HepG2 (cell line): ENCODE data around the gene TMC8. TPM values are rescaled to one million over a fixed set of nuclear protein-coding genes. Genes with fewer than 3 reads are reported as not detected.

ENCODE experiments used
- ERF ChIP-seq: IDR thresholded peaks from 2 replicates; pipeline ENCODE4 v1.6.1; 2018; ENCODE audit warnings: missing biosample characterization, missing genetic modification reagents
- ESRRA ChIP-seq: sonication (generic); formaldehyde crosslinking; IDR thresholded peaks from 2 replicates; pipeline ENCODE4 v1.5.1; 2020; ENCODE audit warnings: mild to moderate bottlenecking, low read depth, missing genetic modification reagents
- GABPA ChIP-seq, 2 experiments: IDR thresholded peaks; 2 replicates each; pipeline ENCODE4 v1.6.1; 2011 to 2016; ENCODE audit warnings: low read depth in 2 of 2, low read length in 1 of 2, missing biosample characterization in 1 of 2, missing genetic modification characterization in 1 of 2
- GMEB1 ChIP-seq: sonication (generic); formaldehyde crosslinking; IDR thresholded peaks from 2 replicates; pipeline ENCODE4 v1.5.1; 2020; ENCODE audit warnings: missing genetic modification reagents, mild to moderate bottlenecking, borderline replicate concordance
- HNF4A ChIP-seq: sonication (generic); formaldehyde crosslinking; IDR thresholded peaks from 2 replicates; pipeline ENCODE4 v1.4.0; 2020; ENCODE audit warnings: missing genetic modification reagents
- IRF9 ChIP-seq: sonication (generic); formaldehyde crosslinking; IDR thresholded peaks from 2 replicates; pipeline ENCODE4 v1.8.0; 2022; ENCODE audit warnings: missing genetic modification reagents, mild to moderate bottlenecking, borderline replicate concordance
- KLF9 ChIP-seq: IDR thresholded peaks from 2 replicates; pipeline ENCODE4 v1.6.1; 2016; ENCODE audit warnings: low read depth
- KMT2B ChIP-seq: IDR thresholded peaks from 2 replicates; pipeline ENCODE4 v1.6.1; 2016; ENCODE audit warnings: missing genetic modification reagents, missing compliant biosample characterization
- LCORL ChIP-seq, 2 experiments: fragments of 450-650 bp in 1 of 2; sonication (generic) in 1 of 2; formaldehyde crosslinking in 1 of 2; IDR thresholded peaks; 2 replicates each; pipeline versions ENCODE4 v1.5.0 to v1.6.1; 2017 to 2020; ENCODE audit warnings: antibody characterized with exemption in 1 of 2, missing genetic modification reagents in 1 of 2
- MED1 ChIP-seq: sonication (generic); formaldehyde crosslinking; IDR thresholded peaks from 2 replicates; pipeline ENCODE4 v1.4.0; 2020; ENCODE audit warnings: missing genetic modification reagents
- MLX ChIP-seq: IDR thresholded peaks from 2 replicates; pipeline ENCODE4 v1.6.1; 2016
- MXI1 ChIP-seq: IDR thresholded peaks from 3 replicates; pipeline ENCODE4 v1.6.1; 2012; ENCODE audit warnings: low read depth, low read length, inconsistent platforms, borderline replicate concordance
- NR2F2 ChIP-seq: IDR thresholded peaks from 2 replicates; pipeline ENCODE4 v1.6.1; 2012; ENCODE audit warnings: low read depth, inconsistent platforms, borderline replicate concordance
- SMAD1 ChIP-seq: sonication (generic); formaldehyde crosslinking; IDR thresholded peaks from 2 replicates; pipeline ENCODE4 v1.4.0; 2020; ENCODE audit warnings: missing genetic modification reagents, low read depth, mild to moderate bottlenecking, borderline replicate concordance
- SNAPC2 ChIP-seq: sonication (generic); formaldehyde crosslinking; IDR thresholded peaks from 2 replicates; pipeline ENCODE4 v1.8.1; 2022; ENCODE audit warnings: mild to moderate bottlenecking, missing genetic modification reagents
- YEATS2 ChIP-seq: sonication (generic); formaldehyde crosslinking; IDR thresholded peaks from 2 replicates; pipeline ENCODE4 v1.4.0; 2020; ENCODE audit warnings: missing genetic modification reagents, borderline replicate concordance
- ZBTB43 ChIP-seq: sonication (generic); formaldehyde crosslinking; conservative IDR thresholded peaks from 2 replicates; pipeline ENCODE4 v1.4.0; 2020; ENCODE audit warnings: missing genetic modification reagents
- ZFP1 ChIP-seq: IDR thresholded peaks from 2 replicates; pipeline ENCODE4 v1.6.1; 2016
- ZFP37 ChIP-seq: sonication (generic); formaldehyde crosslinking; IDR thresholded peaks from 2 replicates; pipeline ENCODE4 v1.4.0; 2020; ENCODE audit warnings: missing genetic modification reagents, borderline replicate concordance
- ZFY ChIP-seq: sonication (generic); formaldehyde crosslinking; IDR thresholded peaks from 2 replicates; pipeline ENCODE4 v1.4.0; 2020; ENCODE audit warnings: missing genetic modification reagents
- ZNF256 ChIP-seq: sonication (generic); formaldehyde crosslinking; conservative IDR thresholded peaks from 2 replicates; pipeline ENCODE4 v1.4.0; 2020; ENCODE audit warnings: missing genetic modification reagents
- ZNF605 ChIP-seq: sonication (generic); formaldehyde crosslinking; IDR thresholded peaks from 2 replicates; pipeline ENCODE4 v1.8.0; 2022; ENCODE audit warnings: mild to moderate bottlenecking, missing genetic modification reagents
- ZNF607 ChIP-seq: sonication (generic); formaldehyde crosslinking; IDR thresholded peaks from 2 replicates; pipeline ENCODE4 v1.5.1; 2020; ENCODE audit warnings: missing genetic modification reagents, mild to moderate bottlenecking, borderline replicate concordance
- ZNF616 ChIP-seq: sonication (generic); formaldehyde crosslinking; IDR thresholded peaks from 2 replicates; pipeline ENCODE4 v1.5.0; 2020; ENCODE audit warnings: low read depth, mild to moderate bottlenecking, missing genetic modification reagents
- ZNF772 ChIP-seq: sonication (generic); formaldehyde crosslinking; IDR thresholded peaks from 2 replicates; pipeline ENCODE4 v1.5.0; 2020; ENCODE audit warnings: mild to moderate bottlenecking, missing genetic modification reagents
- polyA plus RNA-seq, 8 experiments: library from polyadenylated mRNA; depleted of rRNA in 3 of 8; stranded (reverse) in 7 of 8; unstranded in 1 of 8; fragments of >200 nt; fragmentation: Illumina TruSeq in 4 of 8; extraction: Trizol in 4 of 8; gene quantifications; 2 replicates each; pipeline versions ENCODE4 v1.2.1 to v1.2.3, GENCODE V29; 2011 to 2016; ENCODE audit warnings: low read depth in 4 of 8, missing spikeins in 1 of 8, mixed read lengths in 1 of 8; ENCODE audit not compliant: insufficient read depth in 1 of 8
- total RNA-seq, 5 experiments: library from RNA; depleted of rRNA; stranded (reverse); fragments of >200 nt; fragmentation: Illumina TruSeq; extraction: Trizol; gene quantifications; 2 replicates each; pipeline ENCODE4 v1.2.3, GENCODE V29; 2016; ENCODE audit warnings: low read depth in 1 of 5

The TMC8 gene
- total and polyA plus RNA-seq, 2 of the 13 experiments (the other 11 are each of a cell fraction or from before 2014, with no cell fraction given) = 0.53 to 7.8 TPM

GRCh38 chr17:78130437-78131101, at the start of gene TMC8 (continued):
- TF ChIP-seq ESRRA (CRISPR knock-in tag) (0 out of 2 replicates have a peak, but pooled peaks have one; percentile 68), MED1 (CRISPR knock-in tag) (peak; percentile 83), HNF4A (CRISPR knock-in tag) (peak; percentile 38), ZFY (peak; percentile 78; the same call in 1 of the 2 replicates), KMT2B (CRISPR knock-in tag) (peak; percentile 44; the same call in 1 of the 2 replicates), MXI1 (peak; percentile 29; the same call in 1 of the 3 replicates), NR2F2 (no peak), ZNF616 (CRISPR knock-in tag) (no peak), ZNF256 (CRISPR knock-in tag) (no peak), YEATS2 (CRISPR knock-in tag) (peak; percentile 78; the same call in 1 of the 2 replicates), ZNF605 (CRISPR knock-in tag) (peak; percentile 85), IRF9 (CRISPR knock-in tag) (peak; percentile 56; the same call in 1 of the 2 replicates), ZFP1 (no peak), ZBTB43 (CRISPR knock-in tag) (0 out of 2 replicates have a peak, but pooled peaks have one; percentile 50), GMEB1 (CRISPR knock-in tag) (no peak), KLF9 (CRISPR knock-in tag) (peak; percentile 23; the same call in 1 of the 2 replicates), ZNF607 (CRISPR knock-in tag) (0 out of 2 replicates have a peak, but pooled peaks have one; percentile 38), ERF (CRISPR knock-in tag) (peak; percentile 67; the same call in 1 of the 2 replicates), MLX (CRISPR knock-in tag) (peak; percentile 86; the same call in 1 of the 2 replicates), ZFP37 (CRISPR knock-in tag) (no peak; the same call in 1 of the 2 replicates), GABPA (IDR thresholded peaks at IDR 0.05; ENCODE audit: low read depth, low read length) (peak; percentile 44; the same call in 1 of the 2 replicates), GABPA (CRISPR knock-in tag; IDR thresholded peaks at IDR 0.05; ENCODE audit: low read depth) (peak; percentile 90), SMAD1 (CRISPR knock-in tag) (no peak), LCORL (IDR thresholded peaks at IDR 0.05) (no peak), LCORL (CRISPR knock-in tag; IDR thresholded peaks at IDR 0.05) (peak; percentile 73), ZNF772 (CRISPR knock-in tag) (0 out of 2 replicates have a peak, but pooled peaks have one; percentile 7), SNAPC2 (CRISPR knock-in tag) (no peak)
